RPMI8226 (cell line): Measurements from ENCODE around the gene PRDM2.

Experiments
- DNase-seq: peaks from one replicate; pipeline ENCODE4 v3.0.0-alpha.2; 2015

PRDM2 gene

DNA sequence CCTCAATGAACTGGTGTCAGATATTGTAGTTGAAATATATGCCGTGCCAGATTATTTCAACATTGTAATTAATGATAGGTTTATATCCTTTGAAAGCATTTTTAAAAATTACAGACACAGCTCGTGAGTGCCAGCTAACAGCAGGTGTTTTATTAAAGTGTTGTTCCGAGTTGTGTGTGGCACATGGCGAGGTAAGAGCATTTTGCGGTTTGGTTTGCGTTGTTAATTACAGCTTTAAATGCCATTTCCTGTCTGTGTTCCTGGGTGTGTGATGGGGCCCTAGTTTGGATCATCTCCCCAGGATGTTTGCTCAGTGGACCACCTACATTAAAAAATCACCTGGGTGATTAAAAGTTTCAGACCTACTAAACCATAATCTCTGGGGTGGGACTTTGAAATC lies 97.4 kb downstream of the PRDM2 start:
- no peak for DNase-seq

DNA sequence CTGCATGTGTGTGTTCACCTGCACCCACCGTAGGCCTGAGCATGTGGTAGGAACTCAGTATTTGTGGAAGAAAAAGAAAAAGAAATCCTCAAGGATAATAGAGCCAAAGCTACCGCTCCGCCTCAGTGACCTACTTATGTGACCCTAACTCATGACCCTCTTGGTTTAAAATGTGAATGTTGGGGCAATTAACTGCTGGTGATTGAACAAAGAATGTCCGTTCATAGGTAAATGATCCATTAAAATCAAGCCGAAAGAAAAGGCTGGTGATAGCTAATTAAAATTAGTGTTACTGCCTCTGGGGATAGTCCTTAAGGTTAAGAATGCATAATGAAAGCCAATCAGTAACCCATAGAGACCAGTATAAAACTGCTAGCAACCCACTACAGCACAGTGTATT lies 98.1 kb downstream of the PRDM2 start:
- DNase-seq: no peak

DNA sequence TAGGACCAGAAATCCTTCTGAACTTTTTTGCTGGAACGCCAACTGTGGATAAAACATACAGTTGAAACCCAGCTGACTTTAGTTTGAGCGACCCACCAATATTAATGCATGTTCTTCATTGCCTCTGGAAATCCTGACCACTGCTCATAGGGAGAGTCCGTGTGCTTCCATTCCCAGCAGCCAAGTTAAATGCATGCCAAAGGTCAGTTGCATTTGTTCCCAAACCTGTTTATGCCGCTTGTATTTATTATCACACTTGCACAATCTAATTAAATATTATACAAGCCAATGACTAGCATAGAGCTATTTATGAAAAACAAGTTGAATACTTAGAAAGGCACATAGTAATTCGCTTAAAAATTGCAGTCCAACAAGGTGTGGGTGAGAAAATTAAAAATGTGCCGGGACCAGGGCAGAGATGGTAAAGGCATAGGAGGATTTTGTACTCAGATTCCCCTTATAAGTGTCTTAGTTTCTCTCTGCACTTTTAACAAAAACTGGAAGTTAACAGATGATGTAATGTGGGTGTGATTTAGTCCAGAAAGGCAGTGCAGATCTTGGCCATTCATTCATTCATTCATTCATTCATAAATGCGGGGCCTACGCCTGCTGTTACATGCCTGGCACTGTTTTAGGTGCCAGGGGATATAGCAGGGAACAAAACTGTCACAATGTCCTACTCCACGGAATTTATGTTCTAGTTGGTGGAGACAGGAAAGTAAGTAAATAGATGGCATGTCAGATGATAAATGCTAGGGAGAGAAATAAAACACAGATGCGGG lies 99.7 kb downstream of the PRDM2 start:
- no peak for DNase-seq

DNA sequence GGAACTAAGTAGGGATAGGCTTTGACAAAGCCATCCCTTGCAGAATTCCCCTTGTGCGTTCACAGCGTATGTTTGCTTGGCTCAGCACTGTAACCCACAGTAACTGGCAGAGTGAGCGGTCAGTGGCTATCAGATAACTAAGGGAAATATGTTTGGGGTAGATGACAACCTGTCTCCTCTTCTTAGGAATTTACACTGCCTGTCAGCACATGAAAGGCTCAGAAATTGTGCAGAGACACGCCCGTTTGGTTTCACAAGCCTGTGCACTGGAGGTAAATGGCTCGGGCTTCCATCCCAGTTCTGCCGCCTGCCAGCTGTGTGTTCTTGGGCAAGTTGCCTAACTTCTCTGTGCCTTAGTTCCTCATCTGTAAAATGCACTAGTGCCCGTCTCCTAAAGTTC lies 101.2 kb downstream of the PRDM2 start:
- DNase-seq: no peak

DNA sequence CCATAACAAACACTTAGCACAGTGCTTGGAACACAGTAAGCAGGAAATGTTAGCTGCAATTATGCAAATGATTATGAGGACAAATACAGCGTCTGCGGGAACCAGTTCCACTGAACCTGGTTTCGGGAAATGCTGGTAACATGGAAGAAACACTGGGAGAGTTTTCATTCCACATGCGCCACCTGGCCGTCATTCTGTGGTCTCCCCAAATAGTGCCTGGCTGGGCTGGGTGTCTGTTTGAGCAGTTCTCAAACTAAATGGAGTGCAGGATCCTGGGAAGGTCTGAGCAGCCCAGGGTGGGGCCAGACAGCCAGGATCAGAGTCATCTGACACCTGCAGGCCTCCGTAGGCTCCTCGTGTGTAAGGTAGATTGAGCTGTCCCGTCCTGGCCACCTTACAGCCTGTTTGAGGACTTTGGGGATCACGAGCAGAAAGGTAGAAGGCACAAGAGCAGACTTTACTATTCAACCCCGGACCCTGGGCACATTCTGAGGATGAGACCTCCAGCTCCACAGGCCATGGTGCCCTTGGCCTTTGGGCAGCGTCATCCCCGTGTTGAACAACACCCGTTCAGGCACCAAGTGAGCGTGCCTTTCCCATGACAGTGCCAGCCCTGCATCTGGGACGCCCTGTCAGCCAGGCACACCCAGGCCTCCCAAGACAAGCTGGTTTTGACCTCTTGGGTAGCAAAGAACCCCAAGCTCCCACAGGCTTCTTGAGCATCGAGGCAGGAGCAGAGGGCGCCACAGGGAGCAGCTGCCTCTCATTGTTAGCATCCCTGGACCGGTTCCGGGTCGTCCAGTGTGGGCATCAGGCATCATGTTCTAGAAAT lies 101.9 kb downstream of the PRDM2 start:
- no peak for DNase-seq

DNA sequence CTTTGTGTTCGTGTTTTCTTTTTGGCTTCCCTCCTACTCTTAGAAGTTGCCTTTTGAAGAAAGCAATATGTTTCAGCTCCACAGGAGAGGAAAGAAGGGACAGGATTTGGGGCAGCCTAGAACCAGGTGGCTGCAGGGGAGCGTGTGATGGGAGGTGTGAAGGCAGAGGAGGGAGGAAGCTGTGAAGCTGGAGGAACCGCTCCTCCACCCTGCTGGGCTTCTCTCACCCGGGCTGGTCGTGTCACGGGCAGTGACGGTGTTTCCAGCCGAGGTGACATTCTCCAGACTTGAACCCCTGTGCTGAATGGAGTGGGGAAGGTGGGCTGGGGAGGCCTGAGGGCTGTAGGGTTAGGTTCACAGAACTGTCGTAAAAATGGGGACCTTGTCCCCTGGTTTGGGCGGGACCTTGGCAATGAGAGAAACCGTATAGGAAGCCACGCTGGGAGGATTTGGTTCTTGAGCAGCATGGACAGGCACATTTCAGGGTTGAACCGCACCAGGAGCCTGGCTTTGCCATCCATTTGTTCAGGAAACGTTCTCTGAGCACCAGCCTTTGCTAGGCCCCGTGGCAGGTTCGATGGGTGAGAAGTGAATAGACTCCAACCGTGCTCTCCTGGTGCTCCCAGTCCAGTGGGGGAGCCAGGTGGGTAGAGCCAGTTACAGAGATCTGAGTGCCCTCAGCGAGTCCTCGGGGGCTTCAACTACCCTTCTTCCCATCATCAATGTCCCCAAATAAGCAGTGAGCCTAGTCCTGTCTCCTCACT lies 103.0 kb downstream of the PRDM2 start:
- no peak for DNase-seq

DNA sequence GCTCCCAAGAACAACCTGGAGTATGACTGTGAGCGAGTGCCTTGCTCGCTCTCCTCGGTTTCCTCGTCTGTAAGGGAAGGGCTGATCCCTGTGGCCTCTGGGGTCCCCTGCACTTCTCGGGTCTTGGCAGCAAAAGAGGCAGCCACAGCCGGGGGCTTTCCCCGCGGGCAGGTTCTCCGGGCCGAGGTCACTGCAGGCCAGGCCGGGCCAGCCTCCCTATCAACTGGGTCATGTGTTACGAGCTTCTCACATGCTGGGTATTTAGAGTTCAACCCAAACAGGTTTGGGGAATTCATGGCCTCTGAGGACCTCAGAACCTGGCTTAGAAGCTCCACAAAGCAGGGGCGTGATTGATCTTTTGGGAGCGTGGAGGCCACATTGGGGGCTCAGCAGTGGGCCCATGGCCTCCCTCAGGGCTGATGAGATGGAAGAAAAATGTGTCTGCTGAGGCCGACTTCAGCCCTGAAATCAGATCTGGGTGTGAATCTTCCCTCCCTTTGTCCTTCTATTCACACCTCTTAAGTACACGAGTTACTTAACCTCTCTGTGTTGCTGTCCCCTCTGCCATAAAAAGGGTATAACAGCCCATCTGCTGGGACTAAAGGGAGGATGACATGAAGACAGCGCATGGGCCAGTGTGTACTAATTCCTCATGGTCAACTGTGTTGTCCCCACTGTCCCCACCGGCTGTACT lies 103.7 kb downstream of the PRDM2 start:
- no peak for DNase-seq

DNA sequence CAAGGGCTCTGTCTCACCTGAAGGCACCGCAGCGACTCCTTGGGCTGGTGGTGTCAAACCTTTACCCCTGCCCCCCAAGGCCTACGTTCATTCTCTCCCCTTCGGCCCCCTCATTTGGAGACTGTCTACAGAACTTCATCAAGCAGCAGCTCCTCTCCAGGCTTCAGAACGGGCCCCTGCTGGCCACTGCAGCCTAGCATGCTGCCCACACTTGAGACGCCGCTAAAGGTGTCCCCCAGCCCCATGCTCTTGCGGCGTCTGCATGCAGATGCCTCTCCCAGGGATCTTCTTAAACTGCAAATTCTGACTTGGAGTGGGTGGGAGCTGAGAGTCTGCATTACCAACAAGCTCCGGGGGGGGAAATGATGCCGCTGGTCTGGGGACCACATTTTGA lies 104.2 kb downstream of the PRDM2 start:
- no peak for DNase-seq

DNA sequence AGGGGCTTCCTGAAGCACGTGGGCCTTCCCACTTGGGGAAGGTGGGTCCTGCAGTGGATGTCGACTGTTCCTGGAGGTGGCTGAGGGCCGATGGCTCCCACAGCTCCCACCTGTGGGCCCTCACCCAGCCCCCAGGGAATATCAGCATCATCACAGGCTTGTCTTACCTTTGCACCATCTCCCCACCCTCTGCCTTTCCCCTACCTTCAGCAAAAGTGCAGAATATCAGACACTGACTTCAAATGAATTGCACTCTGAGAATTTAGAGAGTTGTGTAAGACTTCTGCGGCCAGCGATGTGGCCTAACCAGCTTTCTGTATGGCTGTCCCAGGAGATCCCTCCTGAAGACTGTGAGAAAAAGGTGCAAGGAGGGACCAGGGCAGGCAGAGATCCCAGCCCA lies 105.4 kb downstream of the PRDM2 start:
- DNase-seq: no peak

DNA sequence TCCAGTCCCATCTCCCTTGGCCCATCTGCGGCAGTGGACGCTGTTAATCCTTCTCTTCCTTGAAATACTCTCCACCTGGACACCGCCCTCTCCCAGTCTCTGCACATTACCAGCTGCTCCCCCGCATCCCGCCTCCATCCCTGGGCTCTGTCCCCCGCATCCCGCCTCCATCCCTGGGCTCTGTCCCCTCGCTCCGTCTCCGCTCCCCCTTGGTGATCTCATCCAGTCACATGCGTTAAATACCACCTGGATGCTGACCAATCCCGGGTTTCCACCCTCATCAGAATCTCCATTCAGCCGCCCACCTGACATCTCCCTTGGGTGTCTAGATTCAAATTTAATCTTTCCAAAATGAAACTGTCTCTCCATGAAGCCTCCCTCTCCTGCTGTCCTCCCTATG lies 106.1 kb downstream of the PRDM2 start:
- no peak for DNase-seq

DNA sequence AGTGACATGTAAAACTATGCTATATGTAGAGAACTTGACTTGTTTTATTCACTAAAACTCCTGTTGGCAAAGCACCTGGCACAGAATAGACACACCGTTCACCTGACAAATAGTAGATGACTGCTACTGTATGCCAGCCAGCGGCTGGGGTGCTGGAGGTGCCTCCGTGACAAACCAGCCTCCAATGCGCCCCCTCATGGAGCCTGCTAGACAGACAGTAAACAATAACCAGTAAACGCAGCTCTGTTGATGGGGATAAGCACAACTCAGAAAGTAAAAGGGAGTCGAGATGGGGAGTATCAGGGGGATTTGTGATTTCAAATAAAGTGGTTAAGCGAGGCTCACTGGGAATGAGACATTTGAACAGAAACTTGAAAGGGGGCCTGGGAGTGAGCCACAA lies 107.2 kb downstream of the PRDM2 start:
- DNase-seq: no peak

DNA sequence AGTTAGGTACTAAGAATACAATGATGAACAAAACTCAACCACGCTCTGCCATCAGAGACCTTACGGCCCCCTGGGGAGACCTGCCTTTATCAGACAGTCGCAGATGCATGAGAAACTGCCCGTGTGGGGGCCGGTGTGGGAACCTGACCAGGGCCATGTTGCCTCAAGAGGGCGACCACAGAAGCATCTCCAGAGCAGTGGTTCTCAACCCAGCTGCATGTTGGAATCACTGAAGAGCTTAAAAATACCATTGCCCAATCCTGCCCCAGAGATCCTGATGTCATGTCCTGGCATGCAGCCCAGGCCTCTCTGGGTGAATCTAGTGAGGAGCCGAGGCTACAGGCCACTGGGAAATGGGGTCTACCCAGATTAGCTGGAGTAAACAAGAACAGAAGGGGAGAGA lies 108.7 kb downstream of the PRDM2 start:
- DNase-seq: no peak

DNA sequence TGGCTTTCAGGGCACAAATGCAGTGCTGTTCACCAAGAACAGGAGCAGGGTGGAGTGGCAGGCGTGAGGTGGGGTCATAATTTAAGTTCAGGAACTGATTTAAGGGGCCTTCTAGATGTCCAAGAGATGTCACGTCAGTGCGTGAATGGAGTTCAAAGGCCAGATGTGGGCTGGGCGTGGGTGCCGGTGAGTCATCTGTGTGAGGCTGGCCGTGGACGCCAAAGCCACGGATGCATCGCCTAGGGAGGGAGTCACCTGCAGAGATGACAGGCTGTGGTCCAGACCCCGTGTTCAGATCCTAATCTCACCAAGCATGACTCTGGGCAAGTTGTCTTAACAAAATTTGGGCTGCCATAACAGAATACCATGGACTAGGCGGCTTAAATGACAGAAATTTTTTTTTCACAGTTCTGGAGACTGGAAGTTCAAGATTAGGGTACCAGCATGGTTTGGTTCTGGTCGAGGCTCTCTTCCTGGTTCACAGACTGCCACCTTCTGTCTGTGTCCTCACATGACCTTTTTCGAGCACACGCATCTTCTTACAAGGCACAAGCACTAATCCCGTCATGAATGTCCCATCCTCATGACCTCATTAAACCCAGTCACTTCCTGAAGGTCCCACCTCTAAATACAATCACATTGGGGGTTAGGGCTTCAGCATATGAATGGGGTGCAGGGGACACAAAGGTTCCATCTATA lies 109.6 kb downstream of the PRDM2 start:
- no peak for DNase-seq

DNA sequence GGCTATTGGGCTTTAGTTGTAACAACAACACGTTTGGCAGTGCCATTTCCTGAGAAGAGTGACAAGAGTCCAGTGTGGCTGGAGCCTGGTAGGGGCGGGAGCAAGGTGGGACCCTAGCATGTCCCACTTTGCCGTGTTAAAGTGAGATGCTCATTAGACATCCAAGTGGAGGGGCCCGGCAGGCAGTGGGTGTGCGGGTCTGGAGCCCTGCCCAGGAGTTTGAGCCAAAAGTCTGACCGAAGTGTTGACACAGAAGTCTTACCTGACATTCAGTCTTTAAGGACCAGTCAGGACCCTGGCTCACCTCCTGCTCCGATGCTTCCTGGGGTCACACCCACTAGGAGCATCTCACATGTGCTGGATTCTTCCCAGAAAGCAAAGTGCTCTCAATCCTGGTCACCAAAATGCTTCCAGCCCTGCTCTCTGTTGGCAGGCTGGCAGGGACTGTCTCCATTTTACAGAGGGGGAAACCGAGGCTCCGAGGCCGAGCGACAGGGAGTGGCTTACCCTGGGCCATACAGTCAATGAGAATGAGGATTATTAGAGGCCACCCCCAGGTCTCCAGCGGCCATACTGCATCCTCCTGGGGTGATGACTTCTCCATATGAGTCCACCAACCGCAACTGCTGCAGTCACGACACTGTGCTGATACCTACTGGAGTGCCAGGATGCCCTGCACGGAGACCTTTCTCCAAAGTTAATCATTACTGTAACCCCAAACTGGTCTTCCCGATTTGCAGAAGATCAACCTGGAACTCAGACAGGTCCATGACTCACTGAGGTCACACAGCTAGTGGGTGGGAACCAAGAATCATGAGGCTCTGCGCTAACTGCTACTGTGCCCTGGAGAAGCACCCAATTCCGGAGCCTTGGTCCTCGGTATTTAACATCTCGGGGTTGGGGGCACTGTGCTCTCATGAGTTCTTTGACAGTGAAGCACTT lies 112.7 kb downstream of the PRDM2 start:
- no peak for DNase-seq

DNA sequence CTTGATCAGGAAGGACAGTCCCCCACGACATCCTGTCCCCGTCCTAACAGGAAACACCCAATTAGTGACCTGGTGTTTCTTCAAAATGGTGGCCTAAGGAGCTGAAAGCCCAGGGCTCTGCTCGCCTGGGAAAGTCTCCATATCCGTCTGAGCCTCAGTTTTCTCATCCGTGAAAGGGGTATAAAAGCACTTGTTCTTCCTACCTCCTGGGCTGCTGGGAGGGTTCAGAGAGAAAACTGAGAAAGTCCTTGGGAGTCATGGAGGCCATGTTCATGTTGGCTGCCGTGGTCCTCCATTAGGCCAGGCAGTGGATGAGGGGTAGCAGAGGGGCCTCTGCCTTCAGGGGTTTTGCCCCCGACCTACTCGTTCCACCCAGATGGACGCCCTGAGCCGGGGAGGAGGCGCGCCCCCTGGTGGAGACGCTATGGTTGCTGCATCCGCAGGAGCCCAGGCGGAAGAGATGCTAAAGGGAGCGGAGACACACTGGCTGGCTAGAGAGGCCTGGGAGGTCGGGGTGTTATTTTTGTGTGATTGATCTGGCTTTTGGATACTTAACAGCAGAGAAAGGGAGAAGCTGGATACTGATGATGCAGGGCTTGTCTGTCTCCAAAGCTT lies 113.5 kb downstream of the PRDM2 start:
- DNase-seq: peak; percentile 40

DNA sequence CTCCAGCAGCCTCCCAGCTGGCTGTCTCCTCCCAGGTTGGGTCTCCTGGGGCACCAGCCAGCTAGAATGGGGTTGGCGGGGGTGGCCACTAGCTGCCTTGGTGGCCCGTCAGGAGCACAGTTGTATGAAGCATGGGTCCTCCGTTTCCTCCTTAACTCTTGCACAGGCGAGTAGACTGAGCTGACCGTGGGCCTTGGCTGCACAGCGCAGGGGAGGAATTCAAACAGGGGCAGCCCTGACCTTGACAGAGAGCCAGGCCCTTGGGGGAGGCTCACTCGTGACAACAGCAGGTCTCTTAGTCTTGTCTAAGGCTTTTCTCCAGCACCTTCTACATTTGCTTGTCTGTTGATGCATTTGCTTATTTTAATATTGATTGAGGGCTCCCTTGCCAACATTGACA lies 114.1 kb downstream of the PRDM2 start:
- no peak for DNase-seq

DNA sequence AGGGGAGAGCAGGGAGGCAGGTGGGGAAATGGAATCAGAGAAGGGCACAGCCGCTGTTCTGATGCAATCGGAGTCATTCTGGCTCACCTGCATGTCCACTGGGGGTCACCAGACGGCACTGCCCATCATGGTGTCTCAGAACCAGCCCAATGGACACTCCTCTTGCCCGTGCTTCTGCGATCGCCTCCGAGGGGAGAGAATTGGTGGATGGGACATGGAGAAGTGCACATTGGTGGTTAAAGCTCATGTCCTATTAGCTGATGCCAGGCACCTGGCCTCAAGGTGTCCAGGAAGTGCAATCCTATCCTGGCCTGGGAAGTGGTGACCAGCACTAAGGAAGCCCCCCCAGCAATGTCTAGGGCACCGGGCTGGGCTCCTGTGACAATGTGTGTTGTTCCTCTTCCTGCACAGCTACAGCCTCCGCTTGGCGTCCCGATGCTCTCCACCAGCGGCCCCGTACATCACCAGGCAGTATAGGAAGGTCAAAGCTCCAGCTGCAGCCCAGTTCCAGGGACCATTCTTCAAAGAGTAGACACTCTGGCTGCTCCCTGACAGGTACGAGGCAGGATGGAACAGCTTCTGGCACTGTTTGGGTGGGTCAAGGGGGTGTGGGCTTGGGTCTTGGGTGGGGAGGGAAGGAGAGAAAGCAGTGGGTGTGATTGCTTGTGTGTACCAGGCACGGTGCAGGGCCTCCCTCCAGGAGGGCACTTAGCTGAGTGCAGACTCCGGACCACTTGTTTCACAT lies 116.2 kb downstream of the PRDM2 start:
- DNase-seq: no peak

DNA sequence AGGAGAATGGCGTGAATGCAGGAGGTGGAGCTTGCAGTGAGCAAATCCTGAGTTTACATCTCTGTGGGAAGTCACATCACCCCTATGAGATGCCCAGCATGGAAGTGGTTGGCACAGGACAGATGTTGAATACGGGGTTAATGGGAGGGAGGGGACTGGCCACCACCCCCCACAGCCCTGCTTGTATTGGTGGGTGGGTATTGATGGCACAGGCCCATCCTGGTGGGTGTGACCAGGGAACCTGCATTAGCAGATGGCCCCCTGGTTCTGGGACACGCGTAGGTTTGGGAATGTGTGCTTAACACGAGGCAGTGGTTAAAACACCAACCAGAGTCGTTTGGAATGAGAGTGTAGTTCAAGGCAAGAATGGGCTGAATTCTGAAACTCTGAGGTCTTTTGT lies 117.9 kb downstream of the PRDM2 start:
- DNase-seq: no peak

DNA sequence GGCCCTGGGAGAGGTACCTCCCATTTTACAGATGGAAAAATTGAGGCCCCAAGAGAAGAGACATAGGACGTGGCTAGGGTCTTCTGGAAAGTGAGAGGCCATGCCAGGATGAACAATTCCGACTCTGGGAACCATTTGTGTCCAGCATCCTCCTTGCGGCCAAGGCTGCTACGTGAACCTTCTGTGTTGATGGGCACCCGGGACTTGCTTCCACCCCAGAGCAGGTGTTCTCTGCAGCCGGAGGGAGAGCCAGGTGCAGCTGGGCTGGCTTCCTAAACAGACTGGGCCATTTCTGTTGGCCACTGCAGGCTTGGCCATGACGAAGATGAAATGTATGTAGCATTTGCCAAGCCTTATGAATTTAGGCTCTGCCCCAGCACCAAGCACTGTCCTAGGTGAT lies 118.9 kb downstream of the PRDM2 start:
- DNase-seq: no peak

DNA sequence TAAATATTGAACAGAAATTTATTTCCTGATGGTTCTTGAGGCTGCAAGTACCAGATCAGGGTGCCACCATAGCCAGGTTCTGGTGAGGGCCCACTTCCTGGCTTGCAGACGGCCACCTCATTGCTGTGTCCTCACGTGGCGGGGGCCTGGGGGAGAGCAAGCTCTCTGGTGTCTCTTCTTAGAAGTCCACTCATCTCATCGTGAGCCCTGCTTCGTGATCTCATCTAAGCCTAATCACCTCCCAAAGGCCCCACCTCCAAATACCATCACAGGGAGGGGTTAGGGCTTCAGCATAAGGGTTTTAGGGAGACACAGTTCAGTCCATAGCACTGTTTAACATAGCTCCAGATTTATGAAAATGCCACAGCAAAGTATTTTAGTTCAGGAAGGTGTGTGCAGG lies 119.7 kb downstream of the PRDM2 start:
- no peak for DNase-seq
